Endometrial microvascular endothelial cells (primary cell): ENCODE measurements around the gene TENM4. TPM values are rescaled to one million over a fixed set of nuclear protein-coding genes. Genes with fewer than 3 reads are reported as not detected.

Experiments used
- in situ Hi-C: cut with HindIII; loops from 2 replicates; pipeline ENCODE4 v1.10.0; 2017; ENCODE audit warnings: low sequenced_read_pairs, low pct_unique_long_range_greater_than_20kb; ENCODE audit errors: inconsistent ontology term
- total RNA-seq: library from RNA; depleted of rRNA; stranded (reverse); fragments of >200 nt; gene quantifications from one replicate; pipeline ENCODE4 v1.2.3, GENCODE V29; 2015; ENCODE audit errors: inconsistent ontology term

The TENM4 gene
- total RNA-seq, 1 donor from 2014 or later: 1.4 TPM

DNA sequence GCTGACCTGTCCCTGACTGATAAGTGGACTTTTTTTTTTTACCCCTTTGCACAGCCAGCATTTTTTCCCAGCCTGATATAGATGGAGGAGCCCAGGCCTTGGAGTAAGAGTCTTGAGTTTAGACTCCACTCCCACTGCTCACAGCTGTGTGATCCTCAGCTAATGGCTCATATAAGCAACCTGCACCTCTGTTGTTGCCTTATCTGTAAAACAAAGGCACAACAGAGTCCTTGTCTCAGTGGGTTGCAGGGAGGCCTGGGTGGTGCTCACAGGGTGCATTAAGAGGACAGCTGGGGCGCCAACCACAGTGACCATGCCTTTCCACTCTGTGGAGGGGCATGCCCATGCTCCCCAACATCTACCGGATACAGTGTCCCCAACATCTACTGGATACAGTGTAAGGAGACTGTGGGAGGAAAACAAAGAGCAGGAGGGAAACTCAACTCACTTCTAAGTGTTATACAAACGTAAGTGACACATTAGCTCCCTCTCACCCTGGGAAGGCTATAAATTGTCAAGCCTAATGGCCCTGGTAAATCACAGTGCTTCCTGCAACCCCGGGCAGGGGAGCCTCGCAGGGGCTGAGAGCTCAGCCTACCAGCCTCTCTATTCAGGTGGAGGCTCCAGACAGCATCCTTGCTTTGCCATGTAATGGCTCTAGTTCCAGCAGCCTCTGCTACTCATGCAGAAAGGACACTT is 109.5 kb downstream of the TENM4 start:
- in situ Hi-C loops: no loop called here

DNA sequence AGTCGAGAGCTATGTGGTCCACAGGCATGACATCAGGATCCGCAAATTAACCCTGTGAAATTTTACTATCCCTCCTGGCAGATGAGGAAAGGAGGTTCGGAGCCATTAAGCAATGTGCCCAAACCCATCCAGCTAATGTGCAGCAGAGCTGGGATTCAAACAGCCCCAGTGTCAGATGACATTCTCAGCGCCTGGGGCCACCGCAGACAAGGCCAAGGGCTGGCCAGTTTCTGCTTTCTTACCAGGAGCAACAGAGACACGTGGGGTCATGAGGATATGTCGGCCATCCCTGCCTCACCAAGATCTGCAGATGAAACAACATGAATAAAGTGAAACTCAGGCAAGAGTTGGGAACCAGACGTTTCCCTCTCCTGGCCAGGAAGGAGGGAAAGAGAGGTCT is 110.2 kb downstream of the TENM4 start:
- in situ Hi-C loops: no loop called here

DNA sequence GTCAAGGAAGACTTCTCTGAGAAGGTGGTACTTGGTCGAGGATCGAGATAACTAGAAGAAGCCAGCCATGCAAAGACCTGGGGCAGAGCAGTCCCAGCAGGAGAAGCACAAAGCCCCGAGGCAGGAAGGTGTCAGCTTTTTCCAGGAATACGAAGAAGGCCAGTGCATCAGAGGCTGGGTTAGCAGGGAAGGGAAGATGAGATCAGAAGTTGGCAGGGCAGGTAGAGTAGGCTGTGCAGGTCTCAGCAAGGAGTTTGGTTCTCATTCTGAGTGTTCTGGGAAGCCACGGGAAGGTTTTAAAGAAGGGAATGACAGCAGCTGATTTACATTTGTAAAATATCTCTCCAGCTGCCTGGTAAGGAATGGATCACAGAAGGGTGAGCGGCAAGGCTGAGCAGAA is 111.3 kb downstream of the TENM4 start:
- in situ Hi-C loops: no loop called here

- in situ Hi-C loops: no loop called here
Observed at GRCh38 chr11:79328402-79328801, 112.4 kb downstream of the TENM4 start.

GRCh38 chr11:79325851-79326250 is 115.0 kb downstream of the TENM4 start:
- in situ Hi-C loops: no loop called here

DNA sequence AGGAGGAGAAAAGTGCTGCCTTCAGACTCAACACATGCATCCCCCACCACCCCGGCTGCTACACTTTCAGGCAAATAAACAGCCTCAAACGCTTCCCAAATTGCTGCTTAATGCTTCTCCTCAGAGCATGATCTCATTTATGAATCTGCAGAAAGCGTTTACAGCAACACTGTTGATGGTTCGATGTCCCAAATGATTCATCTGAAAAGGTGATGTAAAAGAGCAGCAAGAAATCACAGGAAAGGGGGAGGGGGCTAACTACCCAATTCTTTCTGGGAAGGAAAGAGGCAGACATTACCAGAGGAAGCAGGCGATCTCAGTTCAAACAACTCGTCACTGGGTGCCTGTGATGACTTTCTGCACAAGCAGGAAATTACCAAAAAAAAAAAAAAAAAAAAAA is 119.6 kb downstream of the TENM4 start:
- in situ Hi-C loops: no loop called here

DNA sequence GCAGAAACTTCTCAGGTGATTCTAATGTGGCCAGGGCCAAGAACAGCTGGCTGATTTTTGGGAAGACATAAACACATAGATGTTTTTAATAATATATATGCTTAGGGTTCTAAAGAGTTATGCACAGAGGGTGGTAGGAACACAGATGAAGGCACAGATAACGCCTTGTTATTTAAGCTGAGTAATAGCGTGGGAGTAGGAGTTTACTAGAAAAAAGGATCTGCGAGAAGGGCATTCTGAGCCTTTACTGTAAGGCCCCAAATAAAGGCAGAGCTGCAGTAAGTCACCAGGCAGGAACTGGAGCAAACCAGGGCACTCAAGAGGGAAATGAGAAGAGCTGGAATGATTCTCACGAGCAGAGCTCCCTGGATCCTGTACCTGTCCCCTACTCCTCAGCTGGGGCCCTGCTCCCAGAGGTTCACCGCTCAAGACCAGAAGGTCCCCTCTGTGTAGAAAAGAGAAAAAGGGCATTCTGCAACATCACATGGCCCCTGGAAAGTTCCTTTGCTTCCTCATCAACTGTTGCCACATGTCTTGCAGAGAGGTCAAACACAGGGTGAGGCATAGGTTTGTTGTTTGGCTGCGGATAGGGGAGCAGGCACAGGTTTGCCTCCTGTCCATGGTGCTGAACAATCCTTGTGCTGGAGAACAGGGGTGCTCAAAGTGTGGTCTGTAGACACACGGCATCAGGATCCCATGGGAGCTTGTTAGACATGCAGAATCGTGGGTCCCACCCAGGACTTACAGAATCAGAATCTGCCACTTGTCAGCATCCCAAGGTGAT is 125.7 kb downstream of the TENM4 start:
- in situ Hi-C loops: no loop called here

DNA sequence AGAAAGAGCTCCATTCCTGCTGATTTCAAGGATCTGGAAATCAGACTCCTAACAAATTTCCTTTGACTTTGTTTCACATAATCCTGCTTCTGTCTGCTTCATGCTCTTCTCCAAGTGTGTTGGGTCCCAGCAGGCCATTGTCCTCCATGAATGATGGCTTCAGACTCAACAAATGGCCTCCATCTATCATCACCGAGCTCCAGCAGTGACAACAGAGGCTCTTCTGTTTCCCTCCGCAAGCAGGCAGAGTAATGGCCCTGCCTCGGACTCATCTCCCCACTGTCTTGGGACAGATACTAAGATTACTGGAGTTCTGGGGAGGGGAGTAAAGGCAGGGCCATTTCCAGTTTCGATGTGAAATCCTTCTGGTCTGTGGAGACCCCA is 127.3 kb downstream of the TENM4 start:
- in situ Hi-C loops: no loop called here

DNA sequence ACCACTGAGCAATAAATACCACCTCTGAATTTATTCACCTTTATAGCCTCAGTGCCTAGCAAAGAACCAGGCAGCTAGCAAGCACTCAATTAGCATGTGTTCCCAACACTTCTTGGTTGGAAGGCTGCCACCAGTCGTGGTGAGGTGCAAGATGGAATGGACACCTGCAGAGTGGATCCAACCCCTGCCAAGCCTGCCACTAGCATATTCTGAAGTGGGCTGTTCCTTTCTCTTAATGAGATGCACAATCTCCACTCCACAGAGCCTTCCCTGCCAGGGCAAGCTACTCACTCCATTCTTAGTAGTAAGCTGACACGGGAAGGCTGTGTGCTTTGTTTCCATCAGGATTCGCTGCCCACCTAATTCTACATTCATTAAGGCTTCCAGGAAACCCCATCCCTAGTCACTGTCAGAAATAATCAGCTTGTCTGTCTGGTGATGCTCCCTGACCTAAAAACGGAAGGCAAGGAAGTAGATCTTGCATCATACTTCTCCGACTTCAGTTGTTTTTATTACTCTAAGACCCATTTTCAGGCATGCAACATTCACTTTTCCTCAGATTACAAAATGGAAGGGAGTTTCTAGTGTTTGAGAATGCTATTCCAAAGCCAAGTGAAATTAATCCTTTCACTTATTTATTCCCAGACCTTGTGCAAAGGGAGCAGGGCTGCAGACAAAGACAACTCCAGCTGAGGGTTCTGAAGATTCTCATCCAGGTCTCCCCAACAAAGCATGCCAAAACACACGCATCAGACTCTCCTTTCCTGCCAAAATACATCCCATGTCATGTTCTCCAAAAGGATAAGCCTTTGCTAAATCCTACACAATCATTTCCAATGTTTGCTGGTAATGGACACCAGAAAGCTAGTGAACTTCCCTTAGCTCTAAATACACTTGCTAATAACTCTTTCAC is 128.0 kb downstream of the TENM4 start:
- in situ Hi-C loops: no loop called here

- in situ Hi-C loops: no loop called here
Observed at GRCh38 chr11:79311461-79311860, 129.4 kb downstream of the TENM4 start.

- in situ Hi-C loops: no loop called here
Observed at GRCh38 chr11:79309407-79309806, 131.4 kb downstream of the TENM4 start.

GRCh38 chr11:79308429-79308828 is 132.4 kb downstream of the TENM4 start:
- in situ Hi-C loops: no loop called here

DNA sequence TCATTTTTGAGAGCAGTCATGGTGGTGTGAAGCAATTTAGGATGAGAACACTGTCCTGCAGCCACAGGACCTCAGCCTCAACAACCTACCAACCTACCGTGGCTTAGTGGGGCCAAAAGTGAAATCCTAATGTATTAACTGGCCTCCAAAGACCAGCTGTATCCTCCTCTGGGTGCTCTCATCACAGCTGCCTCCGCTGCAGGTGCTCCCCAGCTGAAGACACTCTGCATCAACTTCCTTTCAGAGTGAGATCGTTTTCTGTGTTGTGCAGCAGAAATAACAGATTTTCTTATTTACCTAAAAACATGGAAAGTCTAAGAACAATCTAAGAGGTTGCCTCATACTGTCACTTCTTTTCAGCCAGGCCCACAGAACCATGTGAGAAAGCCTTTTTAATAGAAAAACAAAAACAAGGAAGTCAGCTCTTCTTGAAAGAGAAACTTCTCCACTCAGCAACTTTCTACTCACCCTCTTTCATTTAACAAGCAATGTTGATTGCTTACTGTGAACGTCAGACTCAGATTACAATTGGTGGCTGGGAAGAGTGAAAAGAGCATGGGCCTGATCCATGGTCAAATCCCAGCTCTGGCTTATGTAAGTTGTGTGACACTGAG is 136.1 kb downstream of the TENM4 start:
- in situ Hi-C loops: no loop called here

DNA sequence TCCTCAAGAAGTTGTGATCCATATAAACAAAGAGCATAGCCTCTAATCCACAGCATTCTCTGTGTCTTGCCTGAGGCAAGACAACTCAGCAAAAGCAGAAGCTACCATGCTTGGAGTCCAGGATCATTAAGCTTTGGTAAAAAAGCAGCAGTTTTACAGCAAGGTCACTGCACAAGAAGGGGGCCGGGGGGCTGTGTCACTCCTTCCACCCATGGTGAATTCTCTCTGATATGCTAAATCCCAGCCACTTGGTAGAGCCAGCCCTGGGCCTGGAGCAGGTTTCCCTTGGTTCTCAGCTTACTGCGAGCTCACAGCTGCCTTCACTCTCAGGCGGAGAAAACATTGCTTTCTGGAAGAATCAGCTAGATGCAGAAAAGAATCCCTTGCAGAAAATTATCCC is 144.7 kb downstream of the TENM4 start:
- in situ Hi-C loops: no loop called here

DNA sequence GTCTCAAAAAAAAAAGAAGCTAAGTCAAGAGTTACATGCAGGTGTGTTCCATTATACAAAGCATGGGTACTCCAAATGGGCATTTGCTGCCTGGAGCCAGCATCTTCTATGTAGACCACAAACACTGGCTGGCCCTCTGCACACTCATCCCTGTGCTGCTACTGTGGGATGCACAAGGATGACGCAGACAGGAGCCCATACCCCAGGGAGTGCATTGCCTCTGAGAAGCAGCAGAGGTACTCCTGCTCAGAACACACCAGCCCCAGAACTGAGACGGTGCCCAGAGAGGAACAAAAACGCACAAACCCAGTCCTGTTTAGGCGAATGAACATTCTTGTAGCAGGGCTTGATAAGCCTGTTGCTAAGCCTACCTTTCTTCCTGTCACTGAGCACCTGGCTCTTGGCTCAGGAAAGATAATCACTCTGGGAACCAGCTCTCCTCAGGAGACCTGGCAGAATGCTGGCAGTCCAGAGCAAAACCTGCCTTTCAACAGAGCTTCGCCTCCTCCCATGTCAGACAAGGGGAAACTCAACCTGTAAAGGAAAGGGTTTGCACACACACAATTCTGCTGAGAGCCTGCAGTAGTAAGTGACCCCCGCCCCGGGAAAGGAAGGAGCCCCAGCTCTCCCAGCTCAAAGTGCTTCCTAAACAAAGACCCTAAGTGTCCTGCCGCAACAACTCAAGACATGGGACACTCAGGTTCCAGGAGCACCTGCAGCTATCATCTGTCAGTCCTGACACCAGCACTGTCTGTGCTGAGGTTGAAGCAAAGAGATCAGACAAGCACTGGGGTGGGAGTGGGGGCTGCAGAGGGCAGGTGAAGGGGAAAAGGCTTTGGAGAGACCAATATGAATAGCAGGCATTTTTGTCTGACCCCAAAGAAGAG is 145.7 kb downstream of the TENM4 start:
- in situ Hi-C loops: no loop called here

DNA sequence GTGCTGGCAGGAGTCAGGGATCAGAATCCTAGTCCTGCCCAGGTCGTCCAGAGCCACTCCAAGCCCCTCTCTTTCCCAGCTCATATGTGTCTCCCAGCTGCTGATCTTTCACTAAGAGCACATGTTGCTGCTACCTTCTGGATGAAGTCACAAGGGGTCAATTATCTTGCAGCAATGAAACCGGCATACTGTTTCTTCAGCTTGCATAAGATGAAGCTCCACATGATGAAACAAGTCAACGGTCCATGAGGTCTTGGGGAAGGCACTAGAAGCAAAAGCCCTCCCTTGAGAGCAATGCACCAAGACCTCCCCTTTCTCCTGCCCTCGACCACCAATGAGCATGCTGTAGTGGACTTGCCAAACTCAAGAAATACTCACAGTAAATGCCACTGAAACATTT is 148.9 kb downstream of the TENM4 start:
- in situ Hi-C loops: no loop called here

- in situ Hi-C loops: no loop called here
Observed at GRCh38 chr11:79290761-79291160, 150.1 kb downstream of the TENM4 start.

GRCh38 chr11:79287952-79288351 is 152.9 kb downstream of the TENM4 start:
- in situ Hi-C loops: no loop called here
